T1000 (cell line): ENCODE data around the gene GET3.
"Not testable (repeated sequence)": the region's sequence is repeated elsewhere in the genome, so short reads cannot be mapped to it uniquely, and the experiment has no call there.

Source experiments
- DNase-seq: peaks from one replicate; lab custom pipeline; 2025; ENCODE audit warnings: mixed read lengths; lab: John Stamatoyannopoulos, UW

GET3 gene

DNA sequence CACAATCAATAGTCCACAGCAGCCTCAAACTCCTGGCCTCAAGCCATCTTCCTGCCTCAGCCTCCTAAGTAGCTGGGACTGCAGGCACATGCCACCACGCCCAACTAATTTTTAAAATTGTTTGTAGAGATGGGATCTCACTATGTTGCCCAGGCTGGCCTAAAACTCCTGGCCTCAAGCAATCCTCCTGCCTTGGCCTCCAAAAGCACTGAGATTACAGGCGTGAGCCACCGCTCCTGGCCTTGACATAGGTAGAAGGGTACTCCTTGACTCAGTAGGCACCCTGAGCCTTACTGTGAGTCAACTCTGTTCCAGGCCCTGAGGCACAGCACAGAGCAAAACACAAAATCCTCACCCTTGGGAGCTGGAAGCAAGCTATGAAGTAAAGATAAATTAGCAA lies 21.4 kb upstream of the GET3 start:
- DNase-seq: no peak

- no peak for DNase-seq
Measured at GRCh38 chr19:12720296-12720695, 17.0 kb upstream of the GET3 start.

DNA sequence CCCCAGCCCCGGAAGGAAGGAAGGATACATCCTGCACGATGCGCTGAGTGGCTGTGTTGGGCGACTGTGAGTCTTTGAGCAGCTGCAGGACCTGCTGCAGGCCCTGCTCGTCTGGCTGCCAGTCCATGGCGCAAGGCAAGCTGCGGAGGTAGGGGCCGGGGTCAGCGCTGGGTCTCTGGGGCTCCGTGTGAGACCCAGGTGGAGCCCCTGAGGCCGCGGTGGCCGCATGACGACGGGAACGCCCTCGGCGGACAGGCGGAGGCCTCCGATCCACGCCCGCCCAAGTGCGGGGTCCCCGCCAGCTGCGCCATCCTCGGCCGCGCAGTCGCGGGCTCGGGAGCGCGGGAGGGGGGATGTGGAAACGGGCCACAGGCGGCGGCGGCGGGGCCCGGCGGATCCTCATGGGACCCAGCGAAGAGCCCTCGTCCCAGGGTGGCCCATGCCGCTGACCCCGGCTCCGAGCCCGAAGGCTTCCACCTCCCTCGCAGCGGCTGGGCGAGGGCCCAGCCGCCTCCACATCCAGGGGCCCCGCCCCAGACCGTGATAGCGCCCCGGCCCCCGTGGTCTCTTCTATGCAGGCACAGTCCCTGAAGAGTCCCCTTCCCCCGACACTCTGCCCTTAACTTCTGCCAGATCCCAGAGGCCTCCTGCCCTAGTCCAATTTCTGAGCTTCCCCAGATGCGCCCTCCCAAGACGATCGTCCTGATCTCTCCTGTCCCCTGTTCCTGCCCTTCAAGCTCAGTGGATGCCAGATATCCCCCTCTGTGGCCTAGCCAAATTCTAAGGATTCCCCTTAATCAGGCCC lies 16.2 kb upstream of the GET3 start:
- DNase-seq: no peak

GRCh38 chr19:12721656-12722565 lies 15.4 kb upstream of the GET3 start:
- DNase-seq: peak; percentile 39

DNA sequence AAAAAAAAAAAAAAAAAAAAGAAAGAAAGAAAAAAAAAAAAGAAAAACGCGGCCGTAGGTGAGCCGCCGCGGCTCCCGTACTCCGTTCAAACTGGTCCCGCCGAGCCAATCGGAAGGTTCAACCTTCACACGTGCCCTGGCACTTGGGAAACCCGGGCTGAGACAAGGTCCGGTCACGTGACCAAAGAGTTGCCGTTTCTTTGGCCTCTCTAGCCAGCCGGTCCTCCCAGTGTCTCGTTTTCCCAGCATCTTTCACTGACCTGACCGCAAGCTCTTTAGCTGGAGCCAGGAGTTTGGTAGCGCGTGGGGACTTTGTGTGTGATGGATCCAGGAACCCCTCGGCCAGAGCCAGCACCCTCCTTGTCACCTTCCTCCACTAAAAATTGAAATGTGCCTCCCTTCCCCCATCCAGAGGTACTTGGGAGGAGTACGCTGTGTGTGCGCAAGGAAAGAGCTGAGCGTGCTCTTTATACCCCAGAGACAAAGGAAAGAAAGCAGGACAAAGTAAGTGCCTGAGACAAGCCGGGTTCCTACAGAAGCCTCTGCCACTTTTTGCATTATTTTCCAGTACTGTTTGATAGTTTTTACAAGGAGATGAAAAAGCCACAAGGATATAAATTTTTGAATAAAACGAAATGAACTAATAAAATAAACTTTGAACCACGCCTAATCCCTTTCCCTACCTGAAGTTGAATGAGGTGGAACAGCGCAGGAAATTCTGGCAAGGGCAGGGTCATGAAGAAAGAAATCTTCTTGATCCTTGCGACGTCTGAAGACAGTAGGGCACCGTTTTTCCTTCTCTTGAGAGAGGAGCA lies 14.5 kb upstream of the GET3 start:
- DNase-seq: peak; percentile 91

DNA sequence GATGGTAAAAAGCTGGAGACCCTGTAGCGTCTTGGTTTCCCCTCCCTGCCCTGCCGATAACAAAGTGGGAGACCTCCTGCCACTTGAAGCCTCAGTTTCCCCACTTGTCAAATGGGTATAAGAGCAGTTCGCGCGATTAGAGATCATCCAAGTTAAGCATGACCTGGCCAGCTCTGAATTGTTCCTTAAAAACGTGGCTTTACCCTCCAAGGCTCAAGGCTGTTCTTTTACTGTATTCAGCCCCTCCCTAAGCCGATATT lies 14.0 kb upstream of the GET3 start:
- DNase-seq: no peak

- DNase-seq: no peak
Measured at GRCh38 chr19:12723641-12724426, 13.5 kb upstream of the GET3 start, which contains the start of gene TNPO2. TSS of gene TNPO2 (minus strand) at chr19:12723932. CDS start at chr19:12720977, 2,955 bp downstream.

- DNase-seq: not testable (repeated sequence)
Measured at GRCh38 chr19:12725612-12726011, 11.7 kb upstream of the GET3 start.

DNA sequence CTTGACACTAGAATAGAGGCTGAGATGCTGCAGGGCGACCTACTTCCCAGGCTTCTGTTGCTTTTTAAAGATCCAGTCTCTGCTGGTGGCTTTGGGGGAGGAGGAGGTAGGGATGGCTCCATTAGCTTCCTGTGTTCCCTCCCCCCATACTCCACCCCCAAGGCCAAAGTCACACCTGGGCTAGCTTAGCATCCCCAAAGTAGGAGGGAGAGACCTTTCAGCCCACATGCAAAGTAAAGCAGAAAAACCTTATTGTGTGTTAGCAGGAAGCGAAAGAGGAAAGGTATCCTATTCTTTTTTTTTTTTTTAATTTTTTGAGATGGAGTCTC lies 10.3 kb upstream of the GET3 start:
- no peak for DNase-seq

DNA sequence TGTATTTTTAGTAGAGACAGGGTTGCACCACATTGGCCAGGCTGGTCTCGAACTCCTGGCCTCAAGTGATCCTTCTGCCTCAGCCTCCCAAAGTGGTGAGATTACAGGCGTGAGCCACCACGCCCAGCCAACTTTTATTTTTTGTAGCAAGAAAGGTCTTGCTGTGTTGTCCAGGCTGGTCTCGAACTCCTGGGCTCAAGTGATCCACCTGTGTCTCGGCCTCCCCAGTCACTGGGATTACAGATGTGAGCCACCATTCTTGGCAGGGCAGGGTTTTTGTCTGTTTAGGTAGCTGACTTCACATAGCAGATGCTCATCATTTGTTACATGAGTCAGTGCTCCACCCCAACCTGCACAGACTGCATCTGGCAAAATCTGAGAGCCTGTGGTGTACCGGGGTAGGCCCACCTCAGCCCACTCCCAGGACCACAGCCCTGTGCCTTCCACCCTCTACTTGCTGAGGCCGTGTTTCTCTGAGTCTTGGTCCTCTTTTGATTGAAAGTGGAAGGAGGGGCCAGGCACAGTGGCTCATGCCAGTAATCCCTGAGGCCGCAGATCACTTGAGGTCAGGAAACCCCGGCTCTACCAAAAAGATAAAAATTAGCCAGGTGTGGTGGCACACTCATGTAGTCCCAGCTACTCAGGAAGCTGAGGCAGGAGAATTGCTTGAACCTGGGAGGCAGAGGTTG lies 9.4 kb upstream of the GET3 start:
- no peak for DNase-seq

GRCh38 chr19:12730064-12730463 lies 7.2 kb upstream of the GET3 start:
- DNase-seq: no peak

DNA sequence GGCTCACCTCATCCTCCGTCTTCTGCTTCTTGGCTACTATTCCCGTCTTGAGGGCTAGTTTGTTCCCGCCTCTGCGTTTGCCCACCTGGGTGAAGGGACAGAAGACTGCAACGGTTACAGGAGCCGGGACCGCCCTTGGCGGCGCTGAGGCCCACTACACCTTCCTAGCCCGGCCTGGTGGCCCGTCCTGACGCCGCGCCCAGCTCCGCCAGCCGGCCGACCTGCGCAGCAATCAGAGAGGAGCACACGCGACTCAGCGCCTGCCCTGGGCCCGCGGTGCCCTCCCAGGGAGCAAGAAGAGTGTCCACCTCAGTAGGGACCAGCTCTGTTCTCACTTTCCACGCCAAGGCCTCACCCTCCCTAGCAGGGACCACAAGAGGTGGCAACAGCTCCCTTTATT lies 6.0 kb upstream of the GET3 start:
- no peak for DNase-seq

GRCh38 chr19:12733369-12734214 lies 3.7 kb upstream of the GET3 start:
- no peak for DNase-seq

DNA sequence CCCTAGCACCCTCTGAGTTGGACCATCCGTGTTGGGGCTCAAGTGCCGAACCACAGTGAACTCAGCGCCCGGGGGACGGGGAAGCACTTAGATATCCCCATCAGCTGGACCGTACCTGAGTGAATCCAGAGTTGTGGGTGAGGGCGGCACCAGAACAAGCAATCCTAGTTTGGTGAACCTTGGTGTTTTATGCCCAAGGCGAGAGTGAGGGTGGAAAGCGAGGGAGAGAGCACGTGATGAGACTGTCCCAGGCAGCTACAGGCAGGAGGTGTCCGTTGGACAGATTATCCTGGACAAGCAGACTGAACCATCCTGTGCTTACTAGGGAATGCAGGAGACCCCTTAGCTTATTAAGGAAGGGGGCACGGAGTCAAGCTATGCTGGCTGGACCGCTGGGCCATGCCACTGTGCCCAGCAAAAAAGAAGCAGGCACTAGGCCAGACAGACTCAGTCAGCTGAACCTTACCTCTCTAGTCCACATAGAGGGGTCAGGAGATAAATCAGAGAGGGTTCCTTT lies 596 bp downstream of the GET3 start:
- no peak for DNase-seq

DNA sequence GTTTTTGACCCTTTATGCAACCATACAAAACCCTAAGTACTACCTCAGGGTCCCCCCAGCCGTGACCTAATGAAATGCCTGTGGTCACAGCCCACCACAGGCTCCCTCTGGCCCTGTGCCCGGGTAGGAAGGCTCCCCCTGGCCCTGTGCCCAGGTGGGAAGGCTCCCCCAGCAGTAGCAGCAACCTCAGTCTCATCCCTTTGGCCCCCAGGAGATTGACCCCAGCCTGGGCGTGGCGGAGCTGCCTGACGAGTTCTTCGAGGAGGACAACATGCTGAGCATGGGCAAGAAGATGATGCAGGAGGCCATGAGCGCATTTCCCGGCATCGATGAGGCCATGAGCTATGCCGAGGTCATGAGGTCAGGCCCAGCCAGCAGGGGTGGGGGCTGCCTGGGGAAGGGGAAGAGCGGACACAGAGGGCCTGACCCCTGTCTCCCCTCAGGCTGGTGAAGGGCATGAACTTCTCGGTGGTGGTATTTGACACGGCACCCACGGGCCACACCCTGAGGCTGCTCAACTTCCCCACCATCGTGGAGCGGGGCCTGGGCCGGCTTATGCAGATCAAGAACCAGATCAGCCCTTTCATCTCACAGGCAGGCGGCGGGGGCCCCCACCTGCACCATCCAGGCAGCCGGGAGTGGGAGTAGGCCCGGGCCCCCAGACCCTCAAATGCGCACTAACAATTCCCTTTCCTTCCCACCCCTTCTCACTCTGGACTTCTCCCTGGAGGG lies 8.0 kb downstream of the GET3 start:
- no peak for DNase-seq

DNA sequence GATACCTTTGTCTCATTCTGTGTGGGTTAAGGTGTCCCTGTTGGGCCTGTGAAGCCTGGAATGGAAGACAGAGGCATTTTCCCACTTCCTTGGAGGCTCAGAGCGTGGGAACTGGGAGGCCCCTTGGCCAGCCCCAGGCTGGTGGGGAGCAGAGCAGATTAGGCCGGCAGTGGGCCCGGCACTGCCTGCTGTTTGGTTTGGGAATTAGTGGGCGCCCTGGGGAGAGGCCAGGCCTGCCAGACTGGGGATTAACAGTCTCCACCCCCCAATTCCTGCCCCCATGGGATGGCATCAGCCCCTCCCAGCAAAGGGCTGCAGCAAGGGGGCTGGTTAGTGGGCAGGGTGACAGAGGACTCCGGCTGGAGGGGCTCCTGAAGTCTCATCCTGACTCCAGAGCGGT lies 11.2 kb downstream of the GET3 start:
- DNase-seq: no peak

- peak; percentile 17 for DNase-seq
Measured at GRCh38 chr19:12749938-12750521, 12.7 kb downstream of the GET3 start.

DNA sequence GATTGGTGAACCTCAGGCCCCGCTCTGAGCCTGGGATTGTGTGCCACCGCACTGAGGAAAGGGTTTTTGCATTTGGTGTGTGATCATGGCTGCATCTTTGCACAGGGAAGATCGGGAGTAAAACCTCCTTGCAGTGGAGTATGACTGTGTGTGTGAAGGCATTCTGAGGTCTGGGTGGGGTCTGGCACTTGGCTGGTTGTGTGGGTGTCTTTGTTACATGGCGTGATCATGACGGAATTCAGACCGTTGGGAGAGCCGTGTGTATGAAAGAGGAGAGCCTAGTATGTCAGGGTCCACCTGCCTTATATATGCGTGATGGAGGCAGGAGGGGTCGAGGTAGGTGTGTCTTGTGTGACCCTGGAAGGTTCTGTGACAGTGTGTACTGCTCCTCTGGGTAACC lies 13.6 kb downstream of the GET3 start:
- DNase-seq: no peak

- DNase-seq: no peak
Measured at GRCh38 chr19:12751635-12752034, 14.3 kb downstream of the GET3 start, which contains the start of gene BEST2. TSS of gene BEST2 (plus strand) at chr19:12751791. CDS start at chr19:12752593, 802 bp downstream.
